SU-DHL-6 (cell line): ENCODE measurements around the gene GET4.

Source experiments
- H2AFZ ChIP-seq: fragments of 200-600 bp; sonication (generic); 2 replicates; pipeline ENCODE4 v1.6.1; 2014; ENCODE audit warnings: low read depth, mild to moderate bottlenecking, moderate library complexity, mixed read lengths, antibody characterized with exemption, low read length; ENCODE audit not compliant: severe bottlenecking
- H3F3A ChIP-seq: fragments of 200-600 bp; shearing (Covaris generic); 2 replicates; pipeline ENCODE4 v1.6.0; 2016; ENCODE audit warnings: antibody characterized with exemption, mild to moderate bottlenecking; ENCODE audit not compliant: insufficient read depth
- H3K27ac ChIP-seq: fragments of 200-600 bp; sonication (generic); 2 replicates; pipeline ENCODE4 v1.5.1; 2016; ENCODE audit warnings: low read depth, mild to moderate bottlenecking, low read length, moderate library complexity, mixed read lengths
- H3K27me3 ChIP-seq: fragments of 200-600 bp; sonication (generic), shearing (Covaris generic); 2 replicates; pipeline ENCODE4 v1.6.0; 2014; ENCODE audit warnings: mild to moderate bottlenecking, low read length
- H3K36me3 ChIP-seq: fragments of 200-600 bp; sonication (generic); 2 replicates; pipeline ENCODE4 v1.6.1; 2014; ENCODE audit warnings: mild to moderate bottlenecking, low read length, mixed read lengths
- H3K4me2 ChIP-seq: fragments of 300-600, 200-600 bp; shearing (Covaris generic), sonication (generic); 2 replicates; pipeline ENCODE4 v1.6.0; 2014; ENCODE audit warnings: low read length, low read depth, mild to moderate bottlenecking; ENCODE audit not compliant: poor library complexity, severe bottlenecking
- H3K4me3 ChIP-seq: fragments of 200-600 bp; sonication (generic); 2 replicates; pipeline ENCODE4 v1.5.1; 2014; ENCODE audit warnings: antibody characterized with exemption, low read length, mild to moderate bottlenecking, mixed read lengths; ENCODE audit not compliant: insufficient read depth, poor library complexity, severe bottlenecking
- H3K79me2 ChIP-seq: fragments of 200-600 bp; sonication (generic); 2 replicates; pipeline ENCODE4 v1.6.1; 2014; ENCODE audit warnings: mild to moderate bottlenecking, low read length, moderate library complexity; ENCODE audit not compliant: insufficient read depth
- H3K9ac ChIP-seq: fragments of 200-600 bp; sonication (generic); 2 replicates; pipeline ENCODE4 v1.7.0; 2014; ENCODE audit warnings: mild to moderate bottlenecking, low read length
- H3K9me2 ChIP-seq: fragments of 200-600 bp; sonication (generic); replicated peaks from 2 replicates; pipeline ENCODE4 v1.6.1; 2014; ENCODE audit warnings: low read length; ENCODE audit not compliant: insufficient read depth
- H3K9me3 ChIP-seq: fragments of 200-600 bp; sonication (generic); 2 replicates; pipeline ENCODE4 v1.6.1; 2014; ENCODE audit warnings: low read length, mixed read lengths; ENCODE audit not compliant: insufficient read depth
- H4K20me1 ChIP-seq: fragments of 200-600 bp; sonication (generic); 2 replicates; pipeline ENCODE4 v1.6.1; 2014; ENCODE audit warnings: low read depth, mild to moderate bottlenecking, antibody characterized with exemption, low read length, moderate library complexity, mixed read lengths
- EZH2phosphoT487 ChIP-seq: fragments of 200-600 bp; sonication (generic), shearing (Covaris generic); conservative IDR thresholded peaks from 2 replicates; pipeline ENCODE4 v1.6.1; 2018; ENCODE audit warnings: mild to moderate bottlenecking, antibody characterized with exemption, low read length, moderate library complexity, mixed read lengths
- TF ChIP-seq, protein P1 (sequence below): fragments of 200-600 bp; sonication (generic); IDR thresholded peaks from one replicate; pipeline ENCODE4 v1.5.1; 2017; ENCODE audit warnings: antibody characterized with exemption, mild to moderate bottlenecking, low read length, moderate library complexity; ENCODE audit not compliant: insufficient read depth, poor library complexity, severe bottlenecking

GET4 gene

DNA sequence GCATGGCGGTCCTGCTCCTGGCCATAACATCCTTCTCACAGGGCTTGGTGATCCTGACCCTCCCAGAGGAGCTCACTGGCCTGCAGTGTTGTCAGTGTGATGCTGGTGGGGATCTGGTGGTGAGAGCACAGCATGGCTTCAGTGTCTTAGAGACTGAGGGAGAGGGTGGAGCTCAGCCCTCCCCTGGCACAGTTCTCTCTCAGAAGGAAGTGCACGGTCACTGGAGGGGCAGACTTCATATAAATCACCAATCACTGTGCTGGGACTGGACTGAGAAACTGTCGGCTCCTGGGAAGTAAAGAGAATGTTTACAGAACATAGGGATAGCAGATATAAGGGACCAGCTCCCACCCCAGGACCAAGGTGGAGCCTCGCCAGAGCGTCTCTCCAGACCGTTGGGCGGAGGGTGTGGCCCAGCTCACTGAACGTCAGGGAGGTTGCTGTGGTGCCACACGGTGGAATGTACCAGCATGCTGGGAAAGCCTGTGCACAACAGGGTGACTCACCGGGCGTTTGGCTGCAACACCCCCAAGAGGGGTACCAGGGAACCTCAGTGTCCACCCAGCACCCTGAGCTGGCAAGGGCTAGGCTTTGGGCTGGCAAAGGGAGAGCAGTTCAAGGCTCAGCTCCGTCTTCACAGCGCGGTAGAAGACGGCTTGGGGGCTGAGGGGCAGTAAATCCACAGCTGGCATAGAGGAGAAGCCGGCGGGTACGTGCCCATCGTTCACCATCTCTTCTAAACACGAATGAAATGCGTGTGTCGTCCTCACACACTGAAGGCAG lies 8.8 kb upstream of the GET4 start:
- Histone ChIP-seq H3K9me3 (no peaks in the 10 kb centered on the region), H4K20me1 (no peaks in the 10 kb centered on the region), H3K36me3 (peaks cover under 1% of the 10 kb centered on the region; the same call in 1 of the 2 replicates), H3K27ac (no peak overlapping the region), H3K79me2 (no peaks in the 10 kb centered on the region), H3K9ac (no peak overlapping the region), H3K9me2 (no peaks in the 10 kb centered on the region), H2AFZ (no peak overlapping the region), H3K4me2 (no peak overlapping the region), H3K27me3 (no peaks in the 10 kb centered on the region), H3K4me3 (no peak overlapping the region), H3F3A (no peaks in the 10 kb centered on the region)
- TF ChIP-seq, protein P1, sequence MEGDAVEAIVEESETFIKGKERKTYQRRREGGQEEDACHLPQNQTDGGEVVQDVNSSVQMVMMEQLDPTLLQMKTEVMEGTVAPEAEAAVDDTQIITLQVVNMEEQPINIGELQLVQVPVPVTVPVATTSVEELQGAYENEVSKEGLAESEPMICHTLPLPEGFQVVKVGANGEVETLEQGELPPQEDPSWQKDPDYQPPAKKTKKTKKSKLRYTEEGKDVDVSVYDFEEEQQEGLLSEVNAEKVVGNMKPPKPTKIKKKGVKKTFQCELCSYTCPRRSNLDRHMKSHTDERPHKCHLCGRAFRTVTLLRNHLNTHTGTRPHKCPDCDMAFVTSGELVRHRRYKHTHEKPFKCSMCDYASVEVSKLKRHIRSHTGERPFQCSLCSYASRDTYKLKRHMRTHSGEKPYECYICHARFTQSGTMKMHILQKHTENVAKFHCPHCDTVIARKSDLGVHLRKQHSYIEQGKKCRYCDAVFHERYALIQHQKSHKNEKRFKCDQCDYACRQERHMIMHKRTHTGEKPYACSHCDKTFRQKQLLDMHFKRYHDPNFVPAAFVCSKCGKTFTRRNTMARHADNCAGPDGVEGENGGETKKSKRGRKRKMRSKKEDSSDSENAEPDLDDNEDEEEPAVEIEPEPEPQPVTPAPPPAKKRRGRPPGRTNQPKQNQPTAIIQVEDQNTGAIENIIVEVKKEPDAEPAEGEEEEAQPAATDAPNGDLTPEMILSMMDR = no peak
- no peak for TF ChIP-seq EZH2phosphoT487

DNA sequence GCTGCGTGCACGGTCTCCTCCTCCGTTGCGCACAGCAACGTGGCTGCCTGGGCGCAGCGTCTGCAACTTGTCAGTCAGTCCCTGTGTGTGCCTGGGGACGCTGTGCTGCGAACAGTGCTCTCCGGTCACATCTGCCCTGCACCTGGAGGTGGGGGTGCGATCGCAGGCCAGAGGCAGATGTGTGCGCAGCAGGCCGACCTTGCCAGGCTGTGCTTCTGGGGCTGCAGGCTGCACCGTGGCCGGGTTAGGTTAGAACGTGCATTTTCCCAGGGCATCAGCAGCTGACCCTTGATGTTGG lies 8.2 kb upstream of the GET4 start:
- Histone ChIP-seq H3K9ac (no peak overlapping the region), H3K4me2 (no peak overlapping the region), H3K27ac (no peak overlapping the region), H3K79me2 (no peaks in the 10 kb centered on the region), H3K27me3 (no peaks in the 10 kb centered on the region), H2AFZ (no peak overlapping the region), H3F3A (no peaks in the 10 kb centered on the region), H3K9me3 (no peaks in the 10 kb centered on the region), H4K20me1 (no peaks in the 10 kb centered on the region), H3K36me3 (no peaks in the 10 kb centered on the region), H3K9me2 (no peaks in the 10 kb centered on the region), H3K4me3 (no peak overlapping the region)
- TF ChIP-seq, protein P1 = no peak
- no peak for TF ChIP-seq EZH2phosphoT487

DNA sequence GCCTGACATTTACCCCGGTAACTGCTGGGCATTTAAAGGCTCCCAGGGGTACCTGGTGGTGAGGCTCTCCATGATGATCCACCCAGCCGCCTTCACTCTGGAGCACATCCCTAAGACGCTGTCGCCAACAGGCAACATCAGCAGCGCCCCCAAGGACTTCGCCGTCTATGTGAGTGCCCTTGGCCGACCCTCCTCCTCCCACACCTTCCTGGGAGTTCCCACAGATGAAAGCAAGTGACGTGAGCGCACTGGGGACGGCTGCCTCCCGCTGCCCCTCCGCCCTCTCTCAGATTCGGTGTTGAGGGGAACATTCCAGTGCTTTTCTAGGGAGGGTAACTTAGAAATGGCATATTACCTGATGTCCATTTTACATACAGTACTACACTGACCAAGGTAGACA lies 7.0 kb upstream of the GET4 start:
- H3K9me2 ChIP-seq = no peaks in the 10 kb centered on the region
- H3K27ac ChIP-seq = no peak overlapping the region
- peaks cover 9% of the 10 kb centered on the region for H3F3A ChIP-seq
- no peaks in the 10 kb centered on the region for H3K27me3 ChIP-seq
- TF ChIP-seq EZH2phosphoT487 = no peak
- TF ChIP-seq, protein P1 = no peak
- H3K9ac ChIP-seq = no peak overlapping the region
- no peak overlapping the region for H2AFZ ChIP-seq
- no peak overlapping the region for H3K4me2 ChIP-seq
- H3K4me3 ChIP-seq = no peak overlapping the region
- H3K36me3 ChIP-seq = no peaks in the 10 kb centered on the region; the same call in 1 of the 2 replicates
- H3K79me2 ChIP-seq = no peaks in the 10 kb centered on the region
- no peaks in the 10 kb centered on the region for H3K9me3 ChIP-seq
- H4K20me1 ChIP-seq = no peaks in the 10 kb centered on the region
